K562 (cell line): ENCODE measurements around the gene KCNQ5. TPM values are rescaled to one million over a fixed set of nuclear protein-coding genes. Genes with fewer than 3 reads are reported as not detected.

ENCODE experiments used
- ATAC-seq: fragments of 200-7000 bp; cut with Tn5 transposase; 3 replicates; pipeline ENCODE4 v1.9.1; 2020; ENCODE audit warnings: moderate library complexity
- BruUV-seq: library from RNA; stranded (reverse); fragments of 400-500 nt; replicated peaks from 2 replicates; lab custom pipeline; 2021; lab: Mats Ljungman, UMichigan
- CTCF ChIA-PET: fragments of 300-600 bp; formaldehyde crosslinking; extraction: SDS; loops from one replicate; lab custom pipeline; 2021; ENCODE audit warnings: low intra/inter-chr PET ratio; lab: Yijun Ruan, JAX
- POLR2A ChIA-PET: fragments of 300-600, 350-650 bp; sonication (Branson Sonifier 250); formaldehyde crosslinking; extraction: SDS; loops from one replicate; lab custom pipeline; 2021; ENCODE audit warnings: antibody characterized with exemption, inconsistent platforms; lab: Yijun Ruan, JAX
- DNase-seq, 4 experiments: peaks; one replicate each; pipeline versions ENCODE4 v3.0.0 to v3.0.0-alpha.2; 2011 to 2018; ENCODE audit warnings: low spot score in 3 of 4, mixed read lengths in 3 of 4; ENCODE audit errors: extremely low read depth in 1 of 4
- FAIRE-seq: peaks from 2 replicates; lab custom pipeline; 2011; peaks lifted over from hg19 to GRCh38; lab: Jason Lieb, UNC
- H2AFZ ChIP-seq: 2 replicates; pipeline ENCODE4 v1.6.0; 2011; ENCODE audit warnings: low read depth, low read length, control low read depth, inconsistent platforms
- H3K27ac ChIP-seq: fragments of 200-600 bp; 3 replicates; pipeline ENCODE4 v1.8.0; 2011; ENCODE audit warnings: low read depth, mild to moderate bottlenecking, control low read depth, inconsistent platforms, low read length, moderate library complexity, mixed read lengths; ENCODE audit errors: extremely low read depth
- H3K27me3 ChIP-seq, 2 experiments: fragments of 300-600 bp in 1 of 2; 2 replicates in 1 of 2; 3 replicates in 1 of 2; pipeline versions ENCODE4 v1.6.0 to v1.8.0; 2011; ENCODE audit warnings: inconsistent platforms in 2 of 2, low read length in 2 of 2, mild to moderate bottlenecking in 1 of 2, mixed read lengths in 1 of 2, moderate library complexity in 1 of 2; ENCODE audit not compliant: control insufficient read depth in 2 of 2, insufficient read depth in 2 of 2
- H3K36me3 ChIP-seq: fragments of 300-600 bp; 3 replicates; pipeline ENCODE4 v1.8.0; 2011; ENCODE audit warnings: mild to moderate bottlenecking, low read length, inconsistent platforms; ENCODE audit not compliant: control insufficient read depth, insufficient read depth
- H3K4me1 ChIP-seq, 2 experiments: fragments of 200-600 bp in 1 of 2; replicated peaks in 1 of 2; 2 replicates in 1 of 2; 3 replicates in 1 of 2; pipeline versions ENCODE4 v1.5.1 to v1.8.0; 2011; ENCODE audit warnings: inconsistent platforms in 2 of 2, low read length in 2 of 2, mild to moderate bottlenecking in 1 of 2, mixed read lengths in 1 of 2, moderate library complexity in 1 of 2; ENCODE audit not compliant: control insufficient read depth in 2 of 2, insufficient read depth in 2 of 2
- H3K4me2 ChIP-seq: 2 replicates; pipeline ENCODE4 v1.6.1; 2011; ENCODE audit warnings: low read length, control low read depth, inconsistent platforms, mixed read lengths; ENCODE audit not compliant: insufficient read depth
- H3K4me3 ChIP-seq: fragments of 200-600 bp; sonication (generic), shearing (Covaris generic); 2 replicates; pipeline ENCODE4 v1.5.1; 2016; ENCODE audit warnings: control low read depth, inconsistent platforms
- H3K79me2 ChIP-seq: fragments of 200-600 bp; 3 replicates; pipeline ENCODE4 v1.8.0; 2011; ENCODE audit warnings: low read length, inconsistent platforms; ENCODE audit not compliant: control insufficient read depth, insufficient read depth
- H3K9ac ChIP-seq, 2 experiments: 2 replicates each; pipeline versions ENCODE4 v1.6.0 to v1.6.1; 2011; ENCODE audit warnings: low read depth in 2 of 2, low read length in 2 of 2, control low read depth in 1 of 2, inconsistent platforms in 1 of 2, mild to moderate bottlenecking in 1 of 2, mixed read lengths in 1 of 2; ENCODE audit not compliant: insufficient read depth in 1 of 2
- H3K9me1 ChIP-seq: one replicate; pipeline ENCODE4 v1.6.0; 2011; ENCODE audit warnings: inconsistent platforms, mild to moderate bottlenecking, low read length, moderate library complexity; ENCODE audit not compliant: control insufficient read depth, insufficient read depth
- H3K9me3 ChIP-seq: replicated peaks from 2 replicates; pipeline ENCODE4 v1.5.1; 2011; ENCODE audit warnings: low read depth, low read length, inconsistent platforms; ENCODE audit not compliant: control insufficient read depth, insufficient read depth
- H4K20me1 ChIP-seq: replicated peaks from 2 replicates; pipeline ENCODE4 v1.6.1; 2011; ENCODE audit warnings: low read length, inconsistent platforms, mixed read lengths; ENCODE audit not compliant: control insufficient read depth, insufficient read depth
- DDX20 ChIP-seq: fragments of 450-650 bp; IDR thresholded peaks from 2 replicates; pipeline ENCODE4 v1.6.1; 2016; ENCODE audit warnings: missing genetic modification characterization, low read depth, mild to moderate bottlenecking, missing compliant biosample characterization, moderate library complexity
- E2F4 ChIP-seq: sonication (generic); formaldehyde crosslinking; IDR thresholded peaks from 2 replicates; pipeline ENCODE4 v1.8.0; 2022; ENCODE audit warnings: mild to moderate bottlenecking, low read depth, missing genetic modification reagents
- GATAD2B ChIP-seq: fragments of 450-650 bp; IDR thresholded peaks from 2 replicates; pipeline ENCODE4 v1.6.1; 2017; ENCODE audit warnings: mild to moderate bottlenecking, borderline replicate concordance
- GTF2F1 ChIP-seq: IDR thresholded peaks from 2 replicates; pipeline ENCODE4 v1.6.1; 2011; ENCODE audit warnings: low read depth, low read length, improper control_type of control experiment
- KAT7 ChIP-seq: sonication (generic); formaldehyde crosslinking; IDR thresholded peaks from 2 replicates; pipeline ENCODE4 v1.8.0; 2022; ENCODE audit warnings: missing genetic modification reagents, mild to moderate bottlenecking, borderline replicate concordance
- POLR2H ChIP-seq: IDR thresholded peaks from 2 replicates; pipeline ENCODE4 v1.6.1; 2016; ENCODE audit warnings: missing genetic modification characterization, low read depth, mild to moderate bottlenecking, control low read depth, missing compliant biosample characterization, moderate library complexity
- PTBP1 ChIP-seq: fragments of 200-400 bp; formaldehyde crosslinking; IDR thresholded peaks from 2 replicates; pipeline ENCODE4 v1.6.1; 2017; ENCODE audit warnings: low read depth, low read length
- RFX1 ChIP-seq: fragments of 450-650 bp; IDR thresholded peaks from 2 replicates; pipeline ENCODE4 v1.6.1; 2016; ENCODE audit warnings: mild to moderate bottlenecking, moderate library complexity
- THRB ChIP-seq: fragments of 450-650 bp; formaldehyde crosslinking; conservative IDR thresholded peaks from 2 replicates; pipeline ENCODE4 v1.4.0; 2022; ENCODE audit warnings: mild to moderate bottlenecking, missing genetic modification characterization
- TRIM28 ChIP-seq: fragments of 450-650 bp; IDR thresholded peaks from 2 replicates; pipeline ENCODE4 v1.6.1; 2017
- ZBTB8A ChIP-seq: fragments of 450-650 bp; IDR thresholded peaks from 2 replicates; pipeline ENCODE4 v1.6.1; 2018; ENCODE audit warnings: mild to moderate bottlenecking, moderate library complexity; ENCODE audit not compliant: partially characterized antibody
- ZNF134 ChIP-seq: fragments of 250-450 bp; sonication (Bioruptor Pico); conservative IDR thresholded peaks from 2 replicates; pipeline ENCODE4 v1.4.0; 2020
- WGBS: fragments of 100-300 bp; shearing (Covaris generic); methylation state at CpG from one replicate; pipeline ENCODE4 v1.1.6; 2016; ENCODE audit warnings: low coverage, mixed read lengths; ENCODE audit not compliant: insufficient coverage; ENCODE audit errors: missing lambda C conversion rate; 5-methylcytosine and 5-hydroxymethylcytosine counted together
- in situ Hi-C: fragments of 300-500 bp; cut with MboI; formaldehyde crosslinking; loops from 4 replicates; pipeline ENCODE4 v1.15.0; 2018; ENCODE audit warnings: inconsistent platforms, mixed read lengths
- intact Hi-C: fragments of 100-400 bp; cut with micrococcal nuclease; formaldehyde crosslinking; loops from 2 replicates; pipeline ENCODE4 v1.14.2; 2022
- polyA plus RNA-seq, 8 experiments: library from polyadenylated mRNA; depleted of rRNA in 4 of 8; stranded (reverse) in 5 of 8; unstranded in 3 of 8; fragments of >200 nt; fragmentation: Nextera tagmentation in 2 of 8; fragmentation: Illumina TruSeq in 1 of 8; extraction: Ambion mirVana in 2 of 8; extraction: Trizol in 1 of 8; gene quantifications; 2 replicates each; pipeline versions ENCODE4 v1.2.1 to v1.2.3, GENCODE V29; 2011 to 2014; ENCODE audit warnings: inconsistent platforms in 1 of 8, missing spikeins in 1 of 8
- total RNA-seq, 7 experiments: library from RNA; depleted of rRNA in 6 of 7; stranded (reverse); fragments of >200 nt in 6 of 7; fragmentation: Illumina TruSeq in 2 of 7; extraction: Trizol in 2 of 7; gene quantifications; 2 replicates each; pipeline versions ENCODE4 v1.2.1 to v1.2.3, GENCODE V29; 2011 to 2021; ENCODE audit warnings: low replicate concordance in 1 of 7

The KCNQ5 gene
- total and polyA plus RNA-seq, 9 of the 15 experiments (the other 6 are each of a cell fraction or from before 2014, with no cell fraction given) = 0.31 to 5.9 (median 2.6) TPM

- Histone ChIP-seq H2AFZ (no peak overlapping the region), H3K36me3 (no peaks in the 10 kb centered on the region), H3K9ac (no peak overlapping the region), H3K27ac (no peak overlapping the region), H3K4me2 (no peak overlapping the region), H4K20me1 (no peaks in the 10 kb centered on the region), H3K4me3 (no peak overlapping the region), H3K9me1 (no peaks in the 10 kb centered on the region), H3K79me2 (no peaks in the 10 kb centered on the region), H3K9me3 (no peaks in the 10 kb centered on the region), H3K4me1 (no peaks in the 10 kb centered on the region), H3K27me3 (no peaks in the 10 kb centered on the region)
- FAIRE-seq (no peak), DNase-seq (no peak), ATAC-seq (no peak)
- BruUV-seq = no TSS peak
- in situ Hi-C loops (no loop called here), intact Hi-C loops (no loop called here)
- ChIA-PET POLR2A (interaction anchor here (0.8 to 1.4 kb wide), 3 partner anchors 10 to 13 kb away, joined by 3 read pairs; no protein-coding TSS in a partner anchor), CTCF (no interaction called here)
- WGBS = 5% methylated on average over 3 of the region's 3 CpGs
- TF ChIP-seq RFX1 (no peak), GATAD2B (no peak), KAT7 (no peak), PTBP1 (no peak), DDX20 (tag) (no peak), E2F4 (CRISPR knock-in tag) (no peak), GTF2F1 (no peak), ZNF134 (CRISPR knock-in tag) (no peak), ZBTB8A (no peak), POLR2H (no peak), THRB (CRISPR knock-in tag) (no peak), TRIM28 (no peak)
Observed at GRCh38 chr6:73041051-73041450, 419.2 kb downstream of the KCNQ5 start.
